H1 (cell line): ENCODE results near the gene NUP107. TPM values are rescaled to one million over a fixed set of nuclear protein-coding genes. Genes with fewer than 3 reads are reported as not detected.

Experiments used
- CTCF ChIA-PET: fragments of 300-600 bp; sonication (Branson Sonifier 250); formaldehyde crosslinking; loops from one replicate; lab custom pipeline; 2021; ENCODE audit not compliant: partially characterized antibody; lab: Charles Lee
- POLR2A ChIA-PET: fragments of 300-600 bp; sonication (Branson Sonifier 250); formaldehyde crosslinking; loops from one replicate; lab custom pipeline; 2021; ENCODE audit warnings: inconsistent platforms; ENCODE audit not compliant: partially characterized antibody; lab: Charles Lee
- DNase-seq, 2 experiments: peaks; one replicate each; pipeline versions ENCODE4 v3.0.0 to v3.0.0-alpha.2; 2010 to 2022; ENCODE audit warnings: low spot score in 2 of 2, low read depth in 1 of 2, mixed read lengths in 1 of 2
- FAIRE-seq: peaks from 2 replicates; lab custom pipeline; 2011; peaks lifted over from hg19 to GRCh38; lab: Jason Lieb, UNC
- H2AFZ ChIP-seq: 2 replicates; pipeline ENCODE4 v1.8.1; 2012; ENCODE audit warnings: low read length, inconsistent platforms
- H2AK5ac ChIP-seq: 2 replicates; pipeline ENCODE4 v1.6.1; 2013; ENCODE audit warnings: low read depth, low read length
- H2BK120ac ChIP-seq: replicated peaks from 2 replicates; pipeline ENCODE3; 2013; ENCODE audit warnings: low read depth, low read length, inconsistent platforms
- H2BK12ac ChIP-seq: 2 replicates; pipeline ENCODE4 v1.6.1; 2013; ENCODE audit warnings: low read depth, low read length
- H2BK15ac ChIP-seq: 2 replicates; pipeline ENCODE4 v1.6.1; 2013; ENCODE audit warnings: low read length
- H2BK20ac ChIP-seq: 2 replicates; pipeline ENCODE4 v1.6.1; 2013; ENCODE audit warnings: low read length
- H2BK5ac ChIP-seq: 2 replicates; pipeline ENCODE4 v1.6.1; 2013; ENCODE audit warnings: low read depth, low read length
- H3K14ac ChIP-seq: 2 replicates; pipeline ENCODE4 v1.6.1; 2013; ENCODE audit warnings: inconsistent platforms; ENCODE audit not compliant: insufficient read length
- H3K18ac ChIP-seq: 2 replicates; pipeline ENCODE4 v1.6.1; 2013; ENCODE audit warnings: low read length; ENCODE audit errors: extremely low read depth
- H3K23ac ChIP-seq: 2 replicates; pipeline ENCODE4 v1.6.1; 2013; ENCODE audit warnings: inconsistent platforms; ENCODE audit not compliant: insufficient read length
- H3K23me2 ChIP-seq: 2 replicates; pipeline ENCODE4 v1.6.1; 2013; ENCODE audit warnings: low read depth, low read length
- H3K27ac ChIP-seq: 2 replicates; pipeline ENCODE4 v1.6.1; 2011; ENCODE audit warnings: low read depth, low read length, inconsistent platforms
- H3K27me3 ChIP-seq, 4 experiments: replicated peaks in 1 of 4; 1 replicate in 1 of 4; 2 replicates in 3 of 4; pipeline versions ENCODE4 v1.6.1 to v1.8.1; 2011 to 2013; ENCODE audit warnings: low read length in 3 of 4, mild to moderate bottlenecking in 3 of 4, inconsistent platforms in 2 of 4, mixed read lengths in 2 of 4, moderate library complexity in 1 of 4; ENCODE audit not compliant: control insufficient read depth in 3 of 4, insufficient read depth in 3 of 4; ENCODE audit errors: extremely low read depth in 1 of 4
- H3K36me3 ChIP-seq, 4 experiments: 2 replicates each; pipeline versions ENCODE4 v1.6.1 to v1.8.1; 2011 to 2013; ENCODE audit warnings: mild to moderate bottlenecking in 4 of 4, low read length in 3 of 4, moderate library complexity in 2 of 4, control low read depth in 1 of 4, inconsistent platforms in 1 of 4; ENCODE audit not compliant: insufficient read depth in 4 of 4, control insufficient read depth in 2 of 4
- H3K4ac ChIP-seq: replicated peaks from 2 replicates; pipeline ENCODE3; 2013; ENCODE audit warnings: low read length, low read depth, mixed read lengths, inconsistent platforms; ENCODE audit not compliant: insufficient read length
- H3K4me1 ChIP-seq, 4 experiments: replicated peaks in 1 of 4; 1 replicate in 1 of 4; 2 replicates in 3 of 4; pipeline versions ENCODE4 v1.6.1 to v1.8.1; 2011 to 2013; ENCODE audit warnings: low read length in 3 of 4, inconsistent platforms in 2 of 4, mixed read lengths in 1 of 4; ENCODE audit not compliant: insufficient read depth in 4 of 4, control insufficient read depth in 3 of 4
- H3K4me2 ChIP-seq, 2 experiments: 2 replicates each; pipeline versions ENCODE4 v1.6.1 to v1.8.1; 2011 to 2013; ENCODE audit warnings: low read depth in 2 of 2, low read length in 2 of 2, control low read depth in 1 of 2, inconsistent platforms in 1 of 2, mild to moderate bottlenecking in 1 of 2; ENCODE audit not compliant: insufficient read depth in 1 of 2
- H3K4me3 ChIP-seq, 4 experiments: fragments of 200-600, 300-600 bp in 1 of 4; sonication (generic), shearing (Covaris generic), sonication (Bioruptor Twin) in 1 of 4; 2 replicates each; pipeline versions ENCODE4 v1.5.1 to v1.8.1; 2011 to 2016; ENCODE audit warnings: low read length in 4 of 4, low read depth in 3 of 4, control low read depth in 2 of 4, inconsistent platforms in 2 of 4, mild to moderate bottlenecking in 2 of 4, mixed read lengths in 1 of 4, moderate library complexity in 1 of 4; ENCODE audit not compliant: insufficient read depth in 2 of 4; ENCODE audit errors: extremely low read depth in 1 of 4
- H3K56ac ChIP-seq: replicated peaks from 2 replicates; pipeline ENCODE3; 2013; ENCODE audit warnings: low read depth, mild to moderate bottlenecking, mixed read lengths, low read length, inconsistent platforms; ENCODE audit not compliant: insufficient read length
- H3K79me1 ChIP-seq: 2 replicates; pipeline ENCODE4 v1.6.1; 2013; ENCODE audit warnings: low read depth, low read length, control low read depth
- H3K79me2 ChIP-seq, 2 experiments: 2 replicates each; pipeline versions ENCODE4 v1.6.1 to v1.8.1; 2012 to 2013; ENCODE audit warnings: low read length in 2 of 2, mild to moderate bottlenecking in 2 of 2, inconsistent platforms in 1 of 2; ENCODE audit not compliant: insufficient read depth in 2 of 2, control insufficient read depth in 1 of 2
- H3K9ac ChIP-seq, 4 experiments: replicated peaks in 1 of 4; 1 replicate in 1 of 4; 2 replicates in 3 of 4; pipeline versions ENCODE4 v1.6.1 to v1.8.1; 2011 to 2013; ENCODE audit warnings: low read depth in 3 of 4, low read length in 3 of 4, control low read depth in 2 of 4, mild to moderate bottlenecking in 2 of 4, moderate library complexity in 2 of 4, inconsistent platforms in 1 of 4; ENCODE audit errors: extremely low read depth in 1 of 4
- H3K9me3 ChIP-seq, 2 experiments: 2 replicates each; pipeline versions ENCODE4 v1.6.1 to v1.8.1; 2012 to 2013; ENCODE audit warnings: mild to moderate bottlenecking in 2 of 2, moderate library complexity in 2 of 2, control low read depth in 1 of 2, inconsistent platforms in 1 of 2, low read depth in 1 of 2, low read length in 1 of 2, mixed read lengths in 1 of 2; ENCODE audit not compliant: insufficient read depth in 2 of 2
- H4K20me1 ChIP-seq, 2 experiments: replicated peaks in 1 of 2; 2 replicates each; pipeline versions ENCODE3 to v1.8.1; 2011 to 2013; ENCODE audit warnings: inconsistent platforms in 2 of 2, low read length in 2 of 2, mild to moderate bottlenecking in 1 of 2; ENCODE audit not compliant: insufficient read depth in 2 of 2, control insufficient read depth in 1 of 2
- H4K5ac ChIP-seq: 2 replicates; pipeline ENCODE4 v1.6.1; 2013; ENCODE audit warnings: low read length, low read depth, mixed read lengths, inconsistent platforms; ENCODE audit not compliant: insufficient read length
- H4K8ac ChIP-seq: 2 replicates; pipeline ENCODE4 v1.8.0; 2013; ENCODE audit warnings: mild to moderate bottlenecking, moderate library complexity, low read length, inconsistent platforms; ENCODE audit not compliant: insufficient read depth; ENCODE audit errors: extremely low read depth
- H4K91ac ChIP-seq: replicated peaks from 2 replicates; pipeline ENCODE3; 2013; ENCODE audit warnings: low read length, mixed read lengths, inconsistent platforms; ENCODE audit not compliant: insufficient read length
- CBX5 ChIP-seq: fragments of 300-800, 300-1000 bp; sonication (generic); IDR thresholded peaks from 2 replicates; pipeline ENCODE4 v1.7.1; 2016; ENCODE audit warnings: antibody characterized with exemption, low read length, low read depth
- KDM5A ChIP-seq: fragments of 200-600 bp; IDR thresholded peaks from 2 replicates; pipeline ENCODE4 v1.7.1; 2012; ENCODE audit warnings: mild to moderate bottlenecking, low read length, inconsistent platforms, mixed read lengths
- RAD21 ChIP-seq, 2 experiments: IDR thresholded peaks in 1 of 2; conservative IDR thresholded peaks in 1 of 2; 2 replicates each; pipeline ENCODE4 v1.6.1; 2011; ENCODE audit warnings: low read depth in 2 of 2, low read length in 2 of 2, improper control_type of control experiment in 1 of 2, inconsistent platforms in 1 of 2, mild to moderate bottlenecking in 1 of 2, moderate library complexity in 1 of 2
- RFX5 ChIP-seq: IDR thresholded peaks from 2 replicates; pipeline ENCODE4 v1.6.1; 2011; ENCODE audit warnings: low read depth, low read length, improper control_type of control experiment, borderline replicate concordance
- SIRT6 ChIP-seq: IDR thresholded peaks from one replicate; pipeline ENCODE4 v1.7.1; 2012; ENCODE audit warnings: low read length, inconsistent platforms
- SP2 ChIP-seq: IDR thresholded peaks from 2 replicates; pipeline ENCODE4 v1.6.1; 2012; ENCODE audit warnings: mild to moderate bottlenecking, low read length, inconsistent platforms
- ZNF274 ChIP-seq: IDR thresholded peaks from 2 replicates; pipeline ENCODE4 v1.7.0; 2012; ENCODE audit warnings: low read length, borderline replicate concordance; ENCODE audit errors: extremely low read depth
- WGBS, 2 experiments: shearing (Covaris generic) in 1 of 2; methylation state at CpG; one replicate each; pipeline versions ENCODE4 v1.1.6 to v1.1.7; 2013 to 2015; ENCODE audit warnings: low lambda C conversion rate in 2 of 2, mixed read lengths in 2 of 2, inconsistent platforms in 1 of 2, low coverage in 1 of 2, missing lambda C conversion rate in 1 of 2; ENCODE audit not compliant: insufficient replicate concordance in 2 of 2, insufficient coverage in 1 of 2, insufficient read length in 1 of 2; ENCODE audit errors: extremely low coverage in 1 of 2, missing lambda C conversion rate in 1 of 2; 5-methylcytosine and 5-hydroxymethylcytosine counted together
- polyA plus RNA-seq, 7 experiments: library from polyadenylated mRNA; depleted of rRNA in 3 of 7; stranded (reverse) in 5 of 7; unstranded in 2 of 7; fragments of >200 nt in 5 of 7; fragments of 200-250 nt in 2 of 7; gene quantifications; 1 replicate in 5 of 7; 2 replicates in 1 of 7; 4 replicates in 1 of 7; pipeline versions ENCODE4 v1.2.1 to v1.2.3, GENCODE V29; 2011 to 2013; ENCODE audit warnings: missing spikeins in 2 of 7, mixed read lengths in 2 of 7
- total RNA-seq: library from RNA; stranded (reverse); fragmentation: NEBNext Ultra II Directional; extraction: Animal tissue kit (Norgen Biotek cat#: 25700); gene quantifications from 2 replicates; pipeline ENCODE4 v1.2.1, GENCODE V29; 2021

Gene NUP107
- total and polyA plus RNA-seq, 2 of the 8 experiments (the other 6 are each of a cell fraction or from before 2014, with no cell fraction given) = 46.1 to 141 TPM

DNA sequence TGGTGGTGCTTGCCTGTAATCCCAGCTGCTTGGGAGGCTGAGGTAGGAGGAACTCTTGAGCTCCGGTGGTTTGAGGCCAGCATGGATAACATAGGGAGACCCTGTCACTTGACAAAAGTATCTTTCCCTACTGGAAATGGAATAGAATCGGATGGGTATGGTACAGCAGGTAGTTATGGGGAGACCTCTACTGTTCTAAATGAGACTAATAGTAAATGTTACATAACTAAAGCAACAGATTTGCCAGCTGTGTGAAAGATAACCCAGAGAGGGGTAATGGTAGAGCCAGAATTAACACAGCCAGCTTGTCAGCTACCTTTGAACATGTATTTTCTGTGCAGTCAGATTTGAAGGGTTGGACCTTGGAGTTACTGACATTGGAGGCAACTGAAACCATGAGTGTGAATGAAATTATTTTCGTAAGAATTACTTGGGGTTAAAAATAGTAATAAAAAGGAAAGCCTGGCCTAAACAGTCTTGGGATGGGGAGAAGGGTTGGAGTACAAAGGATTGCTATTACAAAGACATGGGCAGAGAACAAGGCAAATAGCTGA lies 21.7 kb upstream of the NUP107 start:
- no peak overlapping the region for H3K4me2 ChIP-seq
- H2AK5ac ChIP-seq = no peak overlapping the region
- H3K27ac ChIP-seq = no peak overlapping the region
- H3K9me3 ChIP-seq = no peaks in the 10 kb centered on the region
- POLR2A ChIA-PET = interaction anchor here (0.6 to 1.3 kb wide), 4 partner anchors 17 to 307 kb away, joined by 3 to 4 read pairs (median 3); partner anchors contain the start of gene NUP107
- no peak overlapping the region for H2BK120ac ChIP-seq
- H2BK12ac ChIP-seq = no peak overlapping the region
- no peaks in the 10 kb centered on the region for H3K79me1 ChIP-seq
- no peak overlapping the region for H3K18ac ChIP-seq
- H2BK20ac ChIP-seq = no peak overlapping the region
- H4K20me1 ChIP-seq = no peaks in the 10 kb centered on the region
- peaks cover 0 to 4% (median under 1%) of the 10 kb centered on the region in 4 experiments; a peak in 1 of 7 replicates for H3K4me1 ChIP-seq
- no peaks in the 10 kb centered on the region for H3K79me2 ChIP-seq
- H3K23ac ChIP-seq = no peak overlapping the region
- no peak overlapping the region for H2BK15ac ChIP-seq
- 86% methylated on average over 3 of the region's 3 CpGs; no CpG with 5 or more reads in 1 of the 2 experiments for whole genome bisulfite sequencing, 2 experiments
- H4K91ac ChIP-seq = no peak overlapping the region
- no peak overlapping the region for H3K56ac ChIP-seq
- no peak overlapping the region for H3K9ac ChIP-seq
- no peak overlapping the region for H3K14ac ChIP-seq
- no peak overlapping the region for H4K5ac ChIP-seq
- no peak overlapping the region for H3K4ac ChIP-seq
- peaks cover 0 to 3% (median 0%) of the 10 kb centered on the region in 4 experiments; a peak in 3 of 8 replicates for H3K36me3 ChIP-seq
- H2BK5ac ChIP-seq = no peak overlapping the region
- CTCF ChIA-PET = interaction anchor here (0.6 kb wide), 1 partner anchor 1045 kb away, joined by 4 read pairs; no protein-coding TSS in a partner anchor
- DNase-seq (no peak), FAIRE-seq (no peak)
- TF ChIP-seq KDM5A (no peak), CBX5 (no peak), SP2 (no peak), RFX5 (no peak), ZNF274 (no peak), SIRT6 (no peak), RAD21 (IDR thresholded peaks at IDR 0.05 in 1 of 2, conservative IDR thresholded peaks at IDR 0.05 in 1 of 2; ENCODE audit: low read depth in 2 of 2, low read length in 2 of 2) (peak in 1 of 2 experiments; percentile 5; a peak in 2 of 4 replicates)
- H3K23me2 ChIP-seq = no peaks in the 10 kb centered on the region
- no peak overlapping the region for H3K4me3 ChIP-seq
- no peak overlapping the region for H4K8ac ChIP-seq
- no peak overlapping the region for H2AFZ ChIP-seq
- H3K27me3 ChIP-seq = no peaks in the 10 kb centered on the region
